GM21717 (cell line): ENCODE data around the gene KIF1A.

Source experiments
- ATAC-seq: cut with Tn5 transposase; IDR thresholded peaks from one replicate; pipeline ENCODE4 v1.9.1; 2021; ENCODE audit warnings: mild to moderate bottlenecking, moderate library complexity; ENCODE audit not compliant: unreplicated experiment

The KIF1A gene

DNA sequence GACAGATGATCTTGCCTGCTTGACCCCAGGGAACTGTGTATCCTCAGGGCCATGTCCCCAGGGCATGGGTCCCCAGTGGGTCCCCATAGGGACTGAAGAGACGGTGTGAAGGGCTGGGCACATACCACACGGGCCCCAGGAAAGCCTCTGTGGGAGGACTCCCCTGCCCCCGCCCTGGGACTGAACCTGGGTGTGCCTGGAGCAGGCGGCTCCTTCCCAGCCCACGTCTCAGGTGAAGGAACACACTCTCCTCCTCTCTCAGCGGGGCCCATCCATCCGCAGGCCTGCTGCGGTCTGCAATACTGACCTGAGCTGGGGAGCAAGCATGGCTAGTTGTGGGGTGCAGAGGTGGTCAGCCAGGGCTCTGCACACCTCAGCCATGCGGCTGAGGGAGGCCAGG lies 45.2 kb downstream of the KIF1A start:
- ATAC-seq = no peak

DNA sequence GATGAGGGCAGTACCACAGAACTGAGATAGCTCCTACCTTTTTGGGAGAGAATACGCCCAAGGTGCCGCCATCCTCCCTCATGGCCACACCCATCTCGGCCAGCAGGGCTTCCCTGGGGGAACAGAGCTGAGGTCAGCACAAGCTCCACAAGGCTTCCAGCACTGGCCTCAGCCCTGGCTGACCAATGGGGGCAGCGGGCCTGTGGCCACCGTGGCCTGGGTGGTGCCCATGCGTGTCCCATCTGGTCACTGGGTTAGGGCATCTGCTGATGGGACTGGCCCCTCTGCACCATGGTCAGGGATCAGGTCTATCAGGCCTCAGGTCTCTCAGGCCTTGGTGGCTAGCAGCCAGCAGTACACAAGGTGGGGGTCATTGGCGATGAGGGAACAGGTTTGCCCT lies 50.9 kb downstream of the KIF1A start:
- ATAC-seq = no peak

DNA sequence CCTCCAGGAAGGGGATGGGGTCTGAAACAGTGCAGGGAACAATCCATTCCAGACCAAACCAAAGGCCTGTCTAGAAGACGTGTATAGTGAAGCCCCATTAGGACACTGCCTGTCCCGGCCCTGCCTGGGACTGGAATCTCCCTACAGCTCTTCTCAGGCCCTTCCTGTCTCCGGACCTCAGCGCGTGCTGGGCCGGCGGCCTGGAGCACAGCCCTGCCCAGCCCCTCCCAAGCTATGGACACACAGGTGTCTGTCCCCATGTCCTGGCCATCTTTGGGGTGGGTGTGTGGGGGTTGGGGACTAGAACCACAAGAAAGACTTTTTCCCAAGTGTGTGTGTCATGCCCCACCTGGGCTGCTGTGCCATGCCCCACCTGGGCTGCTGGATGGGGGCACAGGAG lies 51.8 kb downstream of the KIF1A start:
- ATAC-seq = no peak

DNA sequence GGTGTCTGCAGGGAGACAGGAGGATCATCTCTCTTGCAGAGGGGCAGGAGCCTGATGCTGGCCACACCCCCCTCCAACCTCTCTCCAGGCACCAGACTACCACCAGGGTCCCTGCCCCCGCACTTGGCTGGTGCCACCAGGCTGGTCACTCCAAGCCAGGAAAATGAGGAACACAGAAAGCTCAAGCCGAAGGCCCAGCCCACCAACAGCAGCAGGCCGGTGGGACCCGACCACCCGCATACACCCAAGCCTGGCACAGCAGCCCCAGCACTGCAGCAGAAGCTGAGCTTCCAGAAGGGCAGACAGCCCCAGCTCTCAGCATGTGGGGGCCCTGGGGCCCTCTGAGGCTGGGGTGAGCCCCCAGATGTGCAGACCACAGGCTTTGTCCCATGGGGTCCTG lies 52.7 kb downstream of the KIF1A start:
- no peak for ATAC-seq

DNA sequence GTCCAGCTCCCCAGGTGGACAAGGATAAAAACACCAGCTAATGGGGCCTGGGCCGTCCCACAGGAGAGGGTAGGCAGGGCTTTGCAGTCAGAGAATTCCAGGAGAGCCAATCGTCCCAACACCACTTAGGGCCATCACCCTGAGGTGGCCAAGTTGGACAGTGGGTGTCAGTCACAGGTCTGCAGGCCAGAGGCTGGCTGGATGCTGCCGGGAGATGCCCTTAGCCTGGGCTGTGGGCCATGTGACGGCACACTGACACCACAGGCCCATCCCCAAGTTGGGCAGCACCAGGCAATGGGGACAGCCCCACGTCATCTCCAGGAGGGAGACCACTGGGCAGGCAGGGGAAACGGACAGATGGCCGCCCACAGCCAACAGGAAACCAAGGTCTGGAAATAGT lies 53.9 kb downstream of the KIF1A start:
- no peak for ATAC-seq

DNA sequence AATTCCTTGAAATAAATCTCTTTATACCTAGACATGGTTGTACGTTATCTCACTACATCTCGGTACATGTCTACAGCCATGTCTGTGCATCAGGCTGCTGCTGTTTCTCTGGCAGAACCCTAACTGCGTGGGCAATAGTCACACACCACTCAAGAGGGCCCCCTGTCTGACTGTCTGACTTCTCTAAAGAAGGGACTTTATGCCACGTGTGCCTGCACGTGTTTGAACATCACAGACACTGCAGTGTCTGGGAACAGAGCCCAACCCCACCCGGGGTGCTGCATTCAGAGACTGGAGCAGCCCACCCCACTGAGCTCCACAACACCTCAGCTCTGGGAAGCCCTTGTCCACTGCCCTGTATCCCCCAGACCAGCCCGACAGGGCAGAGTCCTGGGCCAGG lies 55.0 kb downstream of the KIF1A start:
- no peak for ATAC-seq

DNA sequence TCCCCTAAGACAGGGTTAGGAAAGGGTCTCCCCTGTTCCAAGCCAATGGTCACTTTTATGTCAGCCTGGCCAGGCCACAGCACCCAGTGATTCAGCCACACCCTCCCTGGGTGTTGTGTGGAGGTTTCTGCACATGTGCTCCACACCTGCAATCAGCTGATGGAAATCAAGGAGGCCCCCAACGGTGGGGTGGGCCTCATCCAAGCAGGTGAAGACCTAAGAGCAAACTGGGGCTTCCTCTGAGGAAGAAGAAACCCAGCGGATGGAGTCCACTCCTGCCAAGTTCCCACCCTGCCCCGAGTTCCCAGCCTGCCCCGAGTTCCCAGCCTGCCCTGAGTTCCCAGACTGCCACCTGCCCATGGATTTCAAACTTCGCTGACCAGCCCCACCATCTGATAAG lies 55.4 kb downstream of the KIF1A start:
- no peak for ATAC-seq

DNA sequence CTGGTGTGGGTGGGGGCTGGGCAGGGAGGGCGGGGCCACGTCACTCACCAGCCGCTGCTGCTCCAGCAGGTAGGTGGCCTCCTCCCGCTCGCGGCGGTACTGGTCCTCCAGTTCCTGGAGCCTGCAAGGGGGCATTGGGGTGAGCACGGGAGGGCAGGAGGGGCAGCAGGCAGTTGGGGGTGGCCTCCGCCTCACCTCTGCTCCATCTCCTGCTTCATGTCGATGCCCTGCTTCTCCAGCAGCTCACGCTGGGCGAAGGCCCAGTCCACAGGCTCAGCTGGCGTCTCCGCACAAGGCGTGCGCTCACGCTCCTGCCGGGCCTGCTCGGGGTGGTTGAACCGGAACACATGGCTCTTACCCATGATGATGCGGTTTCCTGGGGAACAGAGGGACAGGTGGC lies 57.0 kb downstream of the KIF1A start:
- ATAC-seq = no peak

DNA sequence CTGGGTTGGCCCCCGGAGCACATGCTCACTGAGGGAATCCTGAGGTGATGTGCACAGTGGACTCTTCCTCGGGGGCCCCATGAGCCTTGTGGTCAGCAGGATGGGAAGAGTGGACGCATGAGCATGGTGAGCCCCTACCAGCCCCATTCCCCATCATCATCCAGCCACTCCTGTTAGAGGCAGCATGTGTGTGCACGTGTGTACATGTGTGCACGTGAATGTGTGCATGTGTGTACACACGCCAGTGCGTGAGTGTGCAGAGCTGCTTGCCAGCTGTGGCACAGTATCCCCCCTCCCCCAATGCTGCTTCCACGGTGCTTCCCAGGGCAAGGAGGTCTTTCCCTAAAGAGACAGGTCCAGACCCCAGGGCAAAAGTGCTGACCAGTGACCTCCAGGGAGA lies 57.8 kb downstream of the KIF1A start:
- ATAC-seq = no peak

DNA sequence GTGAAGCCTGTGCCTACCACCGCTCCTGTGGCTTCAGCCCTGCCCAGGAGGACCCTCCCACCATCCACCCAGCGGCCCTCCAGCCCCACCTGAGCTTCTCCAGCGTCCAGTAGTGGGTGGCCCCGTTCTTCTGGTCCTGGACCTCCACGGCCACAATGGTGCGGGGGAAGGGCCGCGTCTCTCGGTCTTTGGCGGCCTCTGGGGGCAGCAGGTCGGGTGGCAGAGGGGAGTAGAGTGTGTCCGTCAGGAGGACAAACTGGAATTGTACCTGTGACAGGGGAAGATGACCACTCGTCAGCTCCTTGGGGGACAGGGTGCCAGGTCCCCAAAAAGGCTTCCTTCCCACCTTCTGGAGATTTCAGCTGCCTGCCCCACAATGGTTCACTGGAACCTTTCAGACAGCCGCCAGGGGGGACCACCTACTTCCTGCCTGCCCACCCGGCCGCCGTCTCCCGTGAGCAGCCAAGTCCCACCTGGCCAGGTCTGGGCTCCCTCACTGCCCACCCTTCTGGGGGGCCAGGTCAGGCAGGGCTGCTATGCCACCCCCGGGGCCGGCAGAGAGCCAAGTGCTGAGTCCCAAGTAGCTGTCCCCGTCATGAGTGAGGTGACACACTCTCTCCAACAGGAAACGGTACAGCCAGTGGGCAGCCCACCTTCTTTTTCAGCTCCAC lies 59.3 kb downstream of the KIF1A start:
- ATAC-seq = no peak

DNA sequence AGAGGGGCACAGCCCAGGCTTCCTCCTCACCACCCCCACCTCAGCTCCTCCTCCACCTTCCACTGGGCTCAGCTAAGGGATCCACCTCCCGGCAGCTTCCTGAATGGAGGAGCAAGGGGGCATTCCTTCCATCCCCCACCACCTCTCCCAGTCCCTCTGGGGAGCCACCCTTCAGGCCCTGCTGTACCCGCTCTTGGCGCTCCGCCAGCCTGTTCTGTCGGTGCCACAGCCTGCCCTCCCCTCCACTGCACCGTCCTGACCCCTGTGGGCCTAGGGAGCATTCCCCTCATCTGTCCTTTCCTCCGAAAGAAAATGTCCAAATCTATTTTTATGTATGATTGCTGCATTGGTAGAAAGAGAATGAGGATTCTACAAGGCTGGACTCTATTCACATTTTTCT lies 59.9 kb downstream of the KIF1A start:
- no peak for ATAC-seq

DNA sequence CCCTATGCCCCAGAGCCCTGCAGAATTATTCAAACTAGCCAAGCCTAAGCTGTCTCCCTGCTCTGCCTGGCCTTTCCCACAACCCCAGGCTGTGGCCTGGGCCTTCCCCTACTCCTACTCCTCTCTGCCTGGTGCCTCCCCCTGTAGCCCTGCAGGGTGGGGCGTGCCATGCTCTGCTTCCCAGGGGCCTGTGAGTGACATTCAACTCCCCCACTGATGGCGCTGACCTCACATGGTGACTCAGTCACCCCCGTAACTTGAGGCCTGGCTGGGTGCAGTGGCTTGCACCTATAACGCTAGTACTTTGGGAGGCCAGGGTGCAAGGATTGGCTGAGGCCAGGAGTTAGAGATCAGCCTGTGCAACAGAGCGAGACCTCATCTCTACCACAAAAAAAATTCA lies 60.6 kb downstream of the KIF1A start:
- peak; percentile 56 for ATAC-seq

DNA sequence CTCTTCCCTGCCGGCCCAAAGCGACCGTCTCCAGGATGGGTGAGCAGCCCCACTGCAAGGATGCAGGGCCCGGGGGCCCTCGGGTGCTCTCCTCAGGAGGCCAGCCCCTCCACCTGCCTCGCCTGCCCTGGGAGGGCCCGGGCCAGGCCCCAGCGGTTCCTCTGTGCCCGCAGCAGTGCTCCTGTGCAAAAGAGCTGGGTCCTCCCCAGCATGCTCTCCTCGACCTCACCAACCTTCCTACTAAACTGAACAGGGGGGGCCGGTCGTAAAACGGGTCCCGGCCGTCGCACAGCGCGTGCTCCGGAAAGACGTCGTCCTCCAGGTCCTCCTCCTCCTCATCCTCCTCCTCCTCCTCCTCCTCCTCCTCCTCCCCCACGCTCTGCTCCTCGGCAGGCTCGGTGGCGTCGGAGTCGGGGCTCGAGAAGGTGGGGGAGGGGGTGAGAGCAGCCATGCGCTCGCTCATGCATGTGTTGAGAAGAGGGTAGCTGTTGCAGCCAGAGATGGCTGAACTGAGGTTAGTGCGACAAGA lies 62.9 kb downstream of the KIF1A start:
- no peak for ATAC-seq

DNA sequence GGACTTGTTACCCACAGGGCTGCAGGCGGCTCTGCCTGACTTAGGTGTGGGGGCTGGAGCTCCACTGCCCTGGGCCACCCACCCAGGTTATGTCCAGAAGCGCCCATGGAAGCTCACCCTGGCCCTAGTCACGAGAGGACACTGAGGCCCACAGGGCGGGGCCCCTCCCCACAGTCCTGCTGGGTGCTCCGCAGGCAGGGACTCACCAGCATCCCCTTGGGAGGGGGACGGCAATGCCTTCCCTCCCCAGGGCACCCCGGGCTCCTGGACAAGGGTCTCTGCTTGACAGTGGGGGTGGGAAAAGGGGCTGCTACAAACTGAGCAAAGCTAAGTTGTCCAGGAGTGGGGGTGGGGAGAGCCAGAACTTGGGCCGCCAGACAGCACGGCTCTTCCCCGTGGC lies 67.8 kb downstream of the KIF1A start:
- no peak for ATAC-seq

DNA sequence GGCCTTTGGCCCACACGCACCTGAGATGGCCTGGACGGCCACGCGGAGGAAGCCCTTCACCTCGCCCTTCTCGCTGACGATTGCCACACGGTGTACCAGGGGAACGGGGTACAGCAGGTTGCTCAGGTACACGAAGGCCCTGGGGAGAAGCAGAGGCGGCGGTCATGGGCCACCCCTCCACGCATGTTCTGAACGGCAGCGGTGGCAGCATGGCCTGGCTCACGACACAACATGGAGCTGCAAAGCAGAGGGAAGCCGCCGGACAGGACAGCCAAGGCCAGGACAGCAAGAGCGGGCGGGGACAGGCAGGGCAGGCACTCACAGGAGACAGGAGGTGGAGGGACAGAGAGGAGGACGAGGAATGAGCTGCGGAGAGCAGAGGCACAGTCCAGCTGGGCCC lies 69.6 kb downstream of the KIF1A start:
- no peak for ATAC-seq

DNA sequence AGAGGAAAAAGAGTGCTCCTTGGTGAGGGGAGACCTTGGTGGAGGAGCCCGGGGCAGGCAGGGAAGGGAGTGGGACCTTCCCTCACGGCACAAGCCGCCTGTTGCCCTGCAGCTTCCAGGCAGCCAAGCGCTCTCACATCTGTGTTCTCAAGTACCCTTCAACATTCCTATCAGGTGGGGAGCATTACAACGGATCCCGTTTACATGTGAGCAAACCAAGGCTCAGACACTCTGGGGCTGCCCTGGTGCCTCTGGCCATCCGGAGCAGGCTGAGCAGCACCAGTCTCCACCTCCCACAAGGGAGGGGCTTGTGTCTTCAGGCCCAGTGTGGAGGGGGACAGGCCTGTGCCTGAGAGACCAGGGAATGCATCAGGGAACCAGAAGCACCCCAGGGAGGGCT lies 70.5 kb downstream of the KIF1A start:
- ATAC-seq = no peak

DNA sequence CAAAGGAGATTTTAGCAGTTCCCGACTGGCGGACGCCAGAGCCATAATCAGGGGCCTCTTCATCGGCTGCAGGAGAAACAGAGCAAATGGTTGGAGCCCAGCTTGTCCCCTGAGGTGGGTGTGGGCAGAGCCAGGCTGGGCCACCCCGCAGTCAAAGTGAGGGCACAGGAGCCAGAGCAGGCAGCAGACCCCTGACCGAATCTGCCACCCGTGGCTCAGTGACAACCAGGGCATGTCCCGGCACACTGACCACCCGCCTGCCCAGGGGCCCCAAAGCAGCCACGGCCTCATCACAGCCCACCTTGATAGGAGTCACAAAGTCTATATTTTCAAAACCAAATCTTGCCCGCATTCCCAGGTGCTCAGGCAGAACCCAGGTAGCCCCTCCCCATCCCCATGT lies 72.8 kb downstream of the KIF1A start:
- ATAC-seq = no peak

DNA sequence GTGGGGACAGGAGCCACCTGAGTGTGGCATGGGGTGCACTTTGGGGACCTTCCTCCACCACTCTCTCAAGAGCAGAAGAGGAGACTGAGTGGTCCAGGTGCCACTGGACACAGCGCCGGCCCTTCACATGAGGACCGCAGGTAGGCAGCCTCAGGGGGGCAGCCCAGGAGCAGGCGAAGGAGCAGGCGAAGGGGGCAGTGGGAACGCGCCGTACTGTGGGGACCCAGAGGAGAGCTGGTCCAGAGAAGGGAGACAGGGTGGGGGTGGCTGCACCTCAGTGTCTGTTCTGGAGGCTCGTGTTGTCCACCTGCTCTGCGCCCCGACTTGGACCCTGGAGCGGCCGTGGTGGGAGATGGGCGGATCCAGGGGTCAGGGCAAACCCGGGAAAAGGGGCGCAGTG lies 73.3 kb downstream of the KIF1A start:
- ATAC-seq = no peak

DNA sequence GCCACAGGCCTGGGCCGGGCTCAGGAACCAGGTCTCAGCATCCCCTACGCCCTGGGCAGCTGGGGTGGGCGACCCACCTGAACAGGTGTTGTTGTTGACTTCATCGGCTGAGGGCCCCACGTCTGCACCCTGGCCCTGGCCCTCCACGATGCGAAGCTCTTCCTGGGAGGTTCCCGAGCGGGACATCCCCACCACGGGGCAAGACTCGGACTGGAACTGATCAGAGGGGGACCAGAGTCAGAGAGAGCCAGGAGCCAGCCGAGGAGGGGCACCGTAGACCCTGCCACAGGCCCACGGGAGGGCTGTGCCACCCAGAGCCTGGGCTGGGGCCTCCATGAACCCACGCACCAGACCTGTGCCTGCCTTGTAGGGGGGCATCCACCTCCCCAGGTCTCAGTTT lies 74.1 kb downstream of the KIF1A start:
- no peak for ATAC-seq

DNA sequence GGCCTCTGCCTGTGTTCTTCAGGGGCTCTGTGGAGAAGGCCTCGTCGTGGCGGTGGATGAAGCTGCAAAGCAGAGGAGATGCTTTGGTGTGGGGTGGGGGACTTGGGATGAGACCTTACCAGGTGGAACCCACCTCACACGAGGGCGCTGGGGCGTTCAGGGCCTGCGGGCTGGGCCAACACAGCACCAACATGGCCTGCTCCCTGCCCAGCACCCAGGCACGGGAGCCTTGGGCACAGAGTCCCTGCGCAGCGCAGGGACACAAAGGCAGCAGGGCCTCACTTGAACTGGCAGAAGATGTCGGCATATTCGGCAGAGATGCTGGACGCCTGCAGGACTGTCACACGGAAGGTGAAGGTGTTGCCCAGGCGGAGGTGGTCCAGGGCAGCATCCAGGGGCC lies 74.6 kb downstream of the KIF1A start:
- ATAC-seq = no peak

DNA sequence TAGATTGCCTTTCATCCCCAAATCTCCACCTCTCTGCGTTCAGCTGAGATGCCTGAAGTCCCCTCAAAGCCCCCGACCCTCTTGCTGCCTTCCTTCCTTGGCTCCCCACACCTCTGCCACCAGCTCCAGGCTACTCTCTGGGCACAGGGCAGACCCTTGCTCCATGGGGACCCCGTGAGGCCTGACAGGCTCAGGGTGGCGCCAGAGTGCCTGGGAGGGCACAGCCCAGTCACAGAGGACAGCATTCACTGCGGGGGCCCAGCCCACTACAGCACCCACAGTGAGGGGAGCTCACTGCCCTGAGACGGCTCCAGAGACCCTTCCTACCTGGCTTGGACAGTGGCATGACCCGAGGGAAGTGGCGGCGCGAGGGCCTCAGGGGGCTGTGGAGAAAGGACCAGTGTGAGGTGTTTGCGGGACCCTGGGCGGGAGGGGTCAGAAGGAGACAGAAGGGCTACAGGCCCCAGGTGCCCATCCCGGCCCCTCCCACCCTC lies 77.4 kb downstream of the KIF1A start:
- no peak for ATAC-seq

DNA sequence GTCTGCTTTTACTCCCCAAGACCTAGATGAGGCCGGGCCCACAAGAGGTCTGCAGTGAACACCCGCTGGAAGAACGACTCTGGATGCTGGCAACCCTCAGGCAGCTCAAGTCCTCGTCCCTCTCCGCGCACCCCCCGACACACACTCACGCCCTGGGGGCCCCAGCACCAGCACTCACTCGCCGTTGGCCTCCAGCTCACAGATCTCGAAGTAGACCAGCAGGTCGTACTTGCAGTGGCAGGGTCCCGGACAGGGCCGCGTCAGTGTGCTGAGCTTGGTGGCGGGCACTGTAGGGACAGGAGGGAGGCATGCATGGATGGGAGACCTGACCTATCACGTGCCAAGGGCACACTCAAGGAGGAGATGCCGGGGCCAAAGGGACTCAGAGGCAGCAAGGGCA lies 78.9 kb downstream of the KIF1A start:
- no peak for ATAC-seq

DNA sequence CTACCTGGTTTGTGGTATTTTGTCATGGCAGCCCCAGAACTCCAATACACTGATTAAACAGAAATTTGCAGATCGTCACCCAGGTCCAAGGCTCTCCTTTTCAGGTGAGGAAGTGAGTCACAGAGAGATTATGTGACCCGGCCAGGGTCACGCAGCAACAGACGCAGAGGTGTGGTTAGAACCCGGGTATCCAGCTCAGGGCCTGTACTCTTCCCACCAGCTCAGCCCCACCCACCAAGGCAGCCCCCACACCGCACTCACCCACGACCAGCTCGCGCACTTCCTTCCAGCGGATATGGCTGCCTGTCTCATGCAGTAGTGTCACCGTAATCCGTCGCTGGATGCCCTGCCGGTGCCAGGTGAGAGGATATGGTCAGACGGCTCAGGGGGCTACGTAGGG lies 80.2 kb downstream of the KIF1A start:
- no peak for ATAC-seq
